ENCODE measurements around the gene VPS11.

VPS11 gene

DNA sequence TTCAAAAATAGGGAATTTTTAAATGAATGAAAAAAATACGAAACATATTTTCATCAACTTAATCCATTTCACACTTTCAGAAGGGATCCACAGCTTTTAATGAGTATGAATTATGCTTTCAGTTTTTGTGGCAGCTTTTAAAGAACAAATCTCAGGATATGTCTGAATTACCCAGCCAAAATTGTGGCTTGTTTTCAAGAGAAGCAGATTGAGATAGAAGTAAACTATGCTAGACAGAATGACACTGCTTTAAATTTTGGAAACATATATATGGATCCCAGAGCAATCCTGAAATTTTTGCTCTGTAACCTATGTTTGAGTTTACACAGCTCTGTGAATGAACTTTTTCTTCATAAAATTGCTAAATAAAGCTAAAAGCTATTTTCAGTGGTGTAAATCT, 51.3 kb downstream of the VPS11 start:
- DNase-seq (ENCODE audit: low spot score) = no peak
- TF ChIP-seq, protein P1, sequence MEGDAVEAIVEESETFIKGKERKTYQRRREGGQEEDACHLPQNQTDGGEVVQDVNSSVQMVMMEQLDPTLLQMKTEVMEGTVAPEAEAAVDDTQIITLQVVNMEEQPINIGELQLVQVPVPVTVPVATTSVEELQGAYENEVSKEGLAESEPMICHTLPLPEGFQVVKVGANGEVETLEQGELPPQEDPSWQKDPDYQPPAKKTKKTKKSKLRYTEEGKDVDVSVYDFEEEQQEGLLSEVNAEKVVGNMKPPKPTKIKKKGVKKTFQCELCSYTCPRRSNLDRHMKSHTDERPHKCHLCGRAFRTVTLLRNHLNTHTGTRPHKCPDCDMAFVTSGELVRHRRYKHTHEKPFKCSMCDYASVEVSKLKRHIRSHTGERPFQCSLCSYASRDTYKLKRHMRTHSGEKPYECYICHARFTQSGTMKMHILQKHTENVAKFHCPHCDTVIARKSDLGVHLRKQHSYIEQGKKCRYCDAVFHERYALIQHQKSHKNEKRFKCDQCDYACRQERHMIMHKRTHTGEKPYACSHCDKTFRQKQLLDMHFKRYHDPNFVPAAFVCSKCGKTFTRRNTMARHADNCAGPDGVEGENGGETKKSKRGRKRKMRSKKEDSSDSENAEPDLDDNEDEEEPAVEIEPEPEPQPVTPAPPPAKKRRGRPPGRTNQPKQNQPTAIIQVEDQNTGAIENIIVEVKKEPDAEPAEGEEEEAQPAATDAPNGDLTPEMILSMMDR (IDR thresholded peaks at IDR 0.05; ENCODE audit: extremely low read depth, missing control alignments) = no peak

DNA sequence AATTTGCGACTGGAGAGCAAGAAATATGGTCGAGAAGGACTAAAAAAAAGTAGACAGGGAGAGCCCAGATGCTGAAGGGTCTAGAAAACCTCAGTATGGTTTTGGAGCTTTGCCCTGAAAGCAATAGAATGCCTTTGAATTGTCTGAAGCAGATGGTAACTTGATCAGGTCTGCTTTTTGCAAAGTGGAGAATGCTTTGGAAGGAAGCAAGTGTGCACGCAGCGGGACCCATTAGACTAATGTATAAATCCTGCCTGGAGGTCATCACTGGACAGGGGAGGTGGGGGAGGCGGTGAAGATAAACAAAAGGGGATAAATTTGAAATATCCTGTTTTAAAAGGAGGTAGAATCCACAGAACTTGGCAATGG, 53.0 kb downstream of the VPS11 start:
- no peak for DNase-seq (ENCODE audit: low spot score)
- TF ChIP-seq, protein P1 (IDR thresholded peaks at IDR 0.05; ENCODE audit: extremely low read depth, missing control alignments) = no peak

DNA sequence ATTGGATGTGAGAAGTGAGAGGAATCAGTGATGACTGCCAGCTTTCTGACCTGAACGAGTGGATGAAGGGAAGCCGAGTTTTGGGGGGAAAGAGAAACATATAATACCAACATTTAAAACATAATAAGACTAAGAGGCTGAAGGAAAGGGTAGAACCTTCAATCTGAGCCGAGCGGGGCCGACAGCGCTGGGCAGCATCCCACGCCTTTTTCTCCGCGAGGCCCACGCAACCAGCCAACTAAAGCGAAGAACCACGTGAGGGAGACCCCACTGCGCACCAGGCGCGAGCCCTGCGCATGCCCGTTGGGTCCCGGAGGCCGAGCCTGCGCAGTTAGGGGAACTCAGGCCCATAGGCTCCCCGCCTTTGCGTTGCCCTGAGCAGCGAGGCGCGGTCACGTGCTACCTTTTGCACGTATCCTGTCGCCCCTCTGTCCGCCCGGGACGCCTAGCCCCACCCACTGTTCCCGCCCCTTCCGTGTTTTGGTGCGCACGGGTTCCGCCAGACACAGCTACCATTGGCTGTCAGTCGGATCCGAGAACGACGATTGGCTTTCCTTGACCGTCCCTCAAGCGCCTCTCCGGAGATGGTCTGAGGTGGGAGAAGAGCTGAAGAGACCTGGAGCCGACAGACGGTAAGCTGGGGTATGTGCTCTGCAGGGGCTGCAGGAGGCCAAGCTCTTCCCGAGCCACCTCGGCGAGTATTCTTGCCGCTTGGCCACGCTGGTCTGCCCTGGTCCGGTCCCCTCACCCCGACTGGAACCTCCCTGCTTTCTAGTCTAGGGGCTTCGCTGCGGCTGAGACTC, 53.6 kb downstream of the VPS11 start, which contains the start of gene HINFP:
Gene HINFP, plus strand, starts transcription at position 573 of the 803 bp plus-strand sequence. CDS start 5,365 bp downstream, outside the sequence.
- TF ChIP-seq, protein P1 (IDR thresholded peaks at IDR 0.05; ENCODE audit: extremely low read depth, missing control alignments) = no peak

DNA sequence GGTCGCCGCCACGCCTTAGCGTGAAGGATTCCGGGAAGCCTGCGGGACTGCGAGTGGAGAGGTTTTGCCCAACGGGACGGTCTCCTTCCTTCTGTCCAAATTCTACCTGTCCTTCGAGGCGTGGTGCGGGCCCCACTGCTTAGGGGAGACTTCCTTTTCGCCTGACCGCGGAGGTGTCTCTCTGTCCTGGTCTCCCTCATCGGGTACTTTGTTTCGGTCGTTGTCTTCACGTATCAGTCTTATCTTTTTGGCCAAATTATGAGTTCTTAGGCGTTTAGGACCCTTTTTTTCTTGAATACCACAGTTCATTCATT, 54.1 kb downstream of the VPS11 start:
- TF ChIP-seq, protein P1 (IDR thresholded peaks at IDR 0.05; ENCODE audit: extremely low read depth, missing control alignments) = no peak
- DNase-seq (ENCODE audit: low spot score) = no peak

More for the DNA sequence above, 53.6 kb downstream of the VPS11 start, which contains the start of gene HINFP:
- peak; percentile 96 for DNase-seq (ENCODE audit: low spot score)

DNA sequence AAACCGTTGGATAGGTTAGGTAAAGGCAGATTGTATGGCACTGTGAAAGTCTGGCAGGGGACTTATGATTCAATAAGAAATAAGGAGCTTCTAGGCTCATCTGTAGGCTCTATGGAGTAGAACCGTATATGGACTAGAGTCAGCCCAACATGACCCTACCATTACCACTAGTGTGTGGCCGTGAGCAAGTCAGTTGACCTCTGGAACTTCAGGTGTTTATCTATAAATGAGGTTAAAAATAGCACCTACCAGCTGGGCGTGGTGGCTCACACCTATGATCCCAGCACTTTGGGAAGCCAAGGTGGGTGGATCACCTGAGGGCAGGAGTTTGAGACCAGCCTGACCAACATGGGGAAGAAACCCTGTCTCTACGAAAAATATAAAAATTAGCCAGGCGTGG, 58.2 kb downstream of the VPS11 start:
- TF ChIP-seq, protein P1 (IDR thresholded peaks at IDR 0.05; ENCODE audit: extremely low read depth, missing control alignments) = no peak
- no peak for DNase-seq (ENCODE audit: low spot score)

DNA sequence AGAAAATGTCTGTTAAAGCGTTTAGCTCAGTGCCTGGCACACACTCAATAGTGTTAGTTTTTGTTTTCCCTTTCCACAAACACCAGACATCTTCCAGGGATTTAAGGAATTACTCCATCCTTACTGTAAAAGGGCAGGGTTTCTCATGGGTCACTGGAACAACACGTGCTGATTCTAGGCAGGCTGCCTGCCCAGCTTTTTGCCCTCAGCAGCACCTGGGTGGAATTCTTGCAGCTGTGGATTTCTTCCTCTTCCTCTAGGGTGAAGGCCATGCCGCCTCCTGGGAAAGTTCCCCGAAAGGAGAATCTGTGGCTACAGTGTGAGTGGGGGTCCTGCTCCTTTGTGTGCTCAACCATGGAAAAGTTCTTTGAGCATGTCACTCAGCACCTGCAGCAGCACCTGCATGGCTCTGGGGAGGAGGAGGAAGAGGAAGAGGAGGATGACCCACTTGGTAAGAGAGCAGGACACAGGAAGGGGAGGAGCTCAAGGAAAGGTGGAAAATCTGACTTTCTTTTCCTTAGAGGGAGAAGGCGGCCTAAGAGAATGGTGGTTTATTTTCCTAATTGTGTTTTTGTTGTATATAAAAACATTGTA, 59.2 kb downstream of the VPS11 start:
- TF ChIP-seq, protein P1 (IDR thresholded peaks at IDR 0.05; ENCODE audit: extremely low read depth, missing control alignments) = no peak
- no peak for DNase-seq (ENCODE audit: low spot score)

DNA sequence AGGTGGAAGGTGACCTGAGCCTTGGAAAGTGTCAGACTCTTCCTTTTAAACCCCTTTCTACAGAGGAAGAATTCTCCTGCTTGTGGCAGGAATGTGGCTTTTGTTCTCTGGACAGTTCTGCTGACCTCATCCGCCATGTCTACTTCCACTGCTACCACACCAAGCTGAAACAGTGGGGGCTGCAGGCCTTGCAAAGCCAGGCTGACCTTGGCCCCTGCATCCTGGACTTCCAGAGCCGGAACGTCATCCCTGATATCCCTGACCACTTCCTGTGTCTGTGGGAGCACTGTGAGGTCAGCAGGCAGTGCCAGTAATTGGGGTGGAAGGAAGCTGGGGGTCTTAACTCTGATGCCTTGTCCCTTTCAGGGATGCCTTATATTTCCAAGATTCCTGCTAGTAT, 63.0 kb downstream of the VPS11 start:
- TF ChIP-seq, protein P1 (IDR thresholded peaks at IDR 0.05; ENCODE audit: extremely low read depth, missing control alignments) = no peak
- DNase-seq (ENCODE audit: low spot score) = no peak

Data from GM20000 (cell line).